HS-27A (cell line): ENCODE measurements around the gene GHRL.
A peak's percentile ranks its signal among the peaks of the same experiment; 100 is the strongest.
"Not testable (repeated sequence)": the region's sequence is repeated elsewhere in the genome, so short reads cannot be mapped to it uniquely, and the experiment has no call there.

Experiments
- DNase-seq: peaks from one replicate; pipeline ENCODE4 v3.0.0-alpha.2; 2012; ENCODE audit warnings: low read depth, missing footprints

Gene GHRL

GRCh38 chr3:10298064-10298463, 5.3 kb upstream of the GHRL start:
- not testable (repeated sequence) for DNase-seq

GRCh38 chr3:10294030-10294586, 1.4 kb upstream of the GHRL start:
- DNase-seq: no peak

GRCh38 chr3:10291641-10292040, 1.1 kb downstream of the GHRL start:
- no peak for DNase-seq

GRCh38 chr3:10290481-10291176, 2.1 kb downstream of the GHRL start:
- DNase-seq: no peak

- no peak for DNase-seq
These were observed 2.9 kb downstream of the GHRL start for GRCh38 chr3:10289787-10290355.

- DNase-seq: no peak
These were observed 3.7 kb downstream of the GHRL start for GRCh38 chr3:10289077-10289476.

- DNase-seq: no peak
These were observed 4.2 kb downstream of the GHRL start for GRCh38 chr3:10288575-10288960.

- DNase-seq: no peak
These were observed 4.7 kb downstream of the GHRL start for GRCh38 chr3:10287936-10288574.

GRCh38 chr3:10286596-10287295, 6.0 kb downstream of the GHRL start:
- DNase-seq: peak; percentile 24

GRCh38 chr3:10286133-10286524, 6.6 kb downstream of the GHRL start:
- no peak for DNase-seq

GRCh38 chr3:10285272-10286132, 7.2 kb downstream of the GHRL start:
- no peak for DNase-seq

GRCh38 chr3:10284496-10284895, 8.3 kb downstream of the GHRL start:
- DNase-seq: no peak

GRCh38 chr3:10283638-10284037, 9.1 kb downstream of the GHRL start:
- DNase-seq: no peak

GRCh38 chr3:10281951-10282350, 10.8 kb downstream of the GHRL start:
- no peak for DNase-seq

GRCh38 chr3:10280571-10280970, 12.2 kb downstream of the GHRL start:
- DNase-seq: no peak

GRCh38 chr3:10280177-10280529, 12.6 kb downstream of the GHRL start:
- no peak for DNase-seq

GRCh38 chr3:10279384-10280176, 13.2 kb downstream of the GHRL start:
- no peak for DNase-seq

GRCh38 chr3:10278501-10278900, 14.2 kb downstream of the GHRL start:
- no peak for DNase-seq

- no peak for DNase-seq
These were observed 15.6 kb downstream of the GHRL start for GRCh38 chr3:10277115-10277625.

GRCh38 chr3:10274601-10275000, 18.1 kb downstream of the GHRL start:
- DNase-seq: no peak
